ENCODE measurements around the gene MPIG6B.

DNA sequence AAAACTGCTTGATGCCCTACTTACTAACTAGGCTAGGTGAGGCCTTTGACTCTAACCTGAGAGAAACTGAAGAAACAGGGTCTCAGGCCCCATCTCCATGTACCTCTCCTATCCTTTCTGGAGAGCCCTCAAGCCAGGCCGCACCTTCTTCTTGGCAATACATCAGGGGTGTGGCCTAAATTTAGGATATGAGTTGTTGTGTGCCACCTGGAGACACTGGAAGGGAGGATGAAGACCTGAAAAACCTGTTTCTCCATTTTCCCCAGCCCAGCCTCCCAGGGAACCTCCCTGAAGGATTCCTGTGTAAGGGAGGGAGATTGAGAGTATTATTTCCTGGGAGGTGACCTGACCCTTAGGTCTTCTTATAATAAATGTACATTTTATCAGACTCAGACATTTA is 4.9 kb upstream of the MPIG6B start:
- TF ChIP-seq, protein P1, sequence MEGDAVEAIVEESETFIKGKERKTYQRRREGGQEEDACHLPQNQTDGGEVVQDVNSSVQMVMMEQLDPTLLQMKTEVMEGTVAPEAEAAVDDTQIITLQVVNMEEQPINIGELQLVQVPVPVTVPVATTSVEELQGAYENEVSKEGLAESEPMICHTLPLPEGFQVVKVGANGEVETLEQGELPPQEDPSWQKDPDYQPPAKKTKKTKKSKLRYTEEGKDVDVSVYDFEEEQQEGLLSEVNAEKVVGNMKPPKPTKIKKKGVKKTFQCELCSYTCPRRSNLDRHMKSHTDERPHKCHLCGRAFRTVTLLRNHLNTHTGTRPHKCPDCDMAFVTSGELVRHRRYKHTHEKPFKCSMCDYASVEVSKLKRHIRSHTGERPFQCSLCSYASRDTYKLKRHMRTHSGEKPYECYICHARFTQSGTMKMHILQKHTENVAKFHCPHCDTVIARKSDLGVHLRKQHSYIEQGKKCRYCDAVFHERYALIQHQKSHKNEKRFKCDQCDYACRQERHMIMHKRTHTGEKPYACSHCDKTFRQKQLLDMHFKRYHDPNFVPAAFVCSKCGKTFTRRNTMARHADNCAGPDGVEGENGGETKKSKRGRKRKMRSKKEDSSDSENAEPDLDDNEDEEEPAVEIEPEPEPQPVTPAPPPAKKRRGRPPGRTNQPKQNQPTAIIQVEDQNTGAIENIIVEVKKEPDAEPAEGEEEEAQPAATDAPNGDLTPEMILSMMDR (IDR thresholded peaks at IDR 0.05): no peak
- no peak for TF ChIP-seq ZFX (IDR thresholded peaks at IDR 0.05; ENCODE audit: borderline replicate concordance)

Measured in 22Rv1 (cell line).